Ramos (cell line): ENCODE data around the gene CLIC4.
"Not testable (repeated sequence)": the region's sequence is repeated elsewhere in the genome, so short reads cannot be mapped to it uniquely, and the experiment has no call there.

Source experiments
- in situ Hi-C: fragments of 300-500 bp; cut with MboI; formaldehyde crosslinking; loops from one replicate; pipeline ENCODE4 v1.14.3; 2022; ENCODE audit warnings: low sequenced_read_pairs; ENCODE audit not compliant: unreplicated experiment

The CLIC4 gene

GRCh38 chr1:24871306-24871901 lies 126.2 kb downstream of the CLIC4 start:
- in situ Hi-C loops, result no loop called here

- in situ Hi-C loops, result no loop called here
Observed at GRCh38 chr1:24872061-24872850, 127.0 kb downstream of the CLIC4 start.

- in situ Hi-C loops, result no loop called here
Observed at GRCh38 chr1:24873148-24873547, 127.9 kb downstream of the CLIC4 start.

DNA sequence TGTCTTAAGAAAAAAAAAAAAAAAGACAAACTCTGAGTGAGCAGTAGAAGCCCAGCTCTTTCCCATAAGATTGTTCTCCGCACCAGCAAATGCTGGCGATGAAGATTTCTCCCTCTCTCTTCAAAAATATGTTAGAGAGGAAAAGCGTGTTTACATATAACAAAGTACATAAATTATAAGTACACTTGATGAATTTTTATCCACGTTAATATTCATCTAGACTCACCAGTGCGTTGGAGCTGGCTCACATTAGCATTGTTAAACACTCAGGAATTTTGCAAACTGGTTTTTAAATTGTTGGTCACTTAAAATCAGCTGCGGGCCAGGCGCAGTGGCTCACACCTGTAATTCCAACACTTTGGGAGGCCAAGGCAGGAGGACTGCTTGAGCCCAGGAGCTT lies 128.8 kb downstream of the CLIC4 start:
- in situ Hi-C loops, result no loop called here

GRCh38 chr1:24874611-24875234 lies 129.5 kb downstream of the CLIC4 start:
- in situ Hi-C loops, result no loop called here

DNA sequence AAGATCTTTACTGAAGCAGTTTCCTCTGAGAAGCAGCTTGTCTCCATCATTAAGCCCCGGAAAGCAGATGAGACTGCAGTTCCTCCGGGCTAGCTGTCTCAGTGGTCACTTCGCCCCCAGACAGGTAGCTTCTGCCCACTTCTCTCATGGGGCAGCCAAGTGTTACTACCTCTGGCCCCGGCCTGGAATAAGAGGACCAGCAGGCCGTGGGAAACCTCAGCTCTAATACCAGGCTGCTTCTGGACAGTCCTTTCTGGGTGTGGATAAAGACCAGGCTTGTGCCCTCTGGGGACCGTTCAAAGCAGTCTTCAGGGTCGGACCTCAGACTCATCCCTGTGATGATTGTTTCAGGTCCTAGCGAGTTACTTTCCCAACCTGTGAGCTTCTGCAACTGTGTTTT lies 130.0 kb downstream of the CLIC4 start:
- in situ Hi-C loops, result no loop called here

GRCh38 chr1:24875991-24876506 lies 130.8 kb downstream of the CLIC4 start:
- in situ Hi-C loops, result no loop called here

- in situ Hi-C loops, result no loop called here
Observed at GRCh38 chr1:24878045-24878444, 132.8 kb downstream of the CLIC4 start.

- in situ Hi-C loops, result no loop called here
Observed at GRCh38 chr1:24878775-24879742, 133.8 kb downstream of the CLIC4 start.

- in situ Hi-C loops, result no loop called here
Observed at GRCh38 chr1:24881034-24881433, 135.8 kb downstream of the CLIC4 start.

DNA sequence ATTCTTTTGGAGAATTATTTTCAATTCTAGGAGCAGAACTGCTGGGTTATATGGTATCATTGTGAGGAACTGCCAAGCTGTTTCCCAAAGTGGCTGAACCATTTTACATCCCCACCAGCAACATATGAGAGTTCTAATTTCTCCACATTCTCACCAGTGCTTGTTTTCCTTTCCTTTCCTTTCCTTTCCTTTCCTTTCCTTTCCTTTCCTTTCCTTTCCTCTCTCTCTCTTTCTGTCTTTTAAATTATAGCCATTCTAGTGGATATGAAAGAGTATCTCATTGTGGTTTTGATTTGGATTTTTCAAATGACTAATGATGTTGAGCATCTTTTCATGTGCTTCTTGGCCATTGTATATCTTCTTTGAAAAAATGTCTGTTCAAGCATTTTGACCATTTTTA lies 139.5 kb downstream of the CLIC4 start:
- in situ Hi-C loops, result no loop called here

DNA sequence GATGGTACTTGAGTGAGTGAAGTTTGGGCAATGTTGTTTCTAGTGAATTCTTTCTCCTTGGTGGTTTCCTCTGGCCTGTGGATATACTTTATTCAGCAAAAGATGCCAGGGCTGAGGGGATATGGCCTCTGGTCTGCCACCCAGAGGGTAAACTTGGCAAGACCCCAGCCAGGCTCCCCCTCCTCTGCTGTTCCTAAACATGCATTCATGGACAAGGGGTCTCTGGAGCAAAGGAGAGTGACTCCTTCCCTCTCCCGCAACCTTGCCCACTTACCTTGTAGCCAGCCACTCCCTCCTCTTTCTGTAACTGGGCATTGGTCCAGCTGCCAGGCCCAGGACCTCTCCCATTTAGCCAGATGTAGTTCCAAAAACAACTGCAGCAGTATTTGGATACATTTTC lies 141.0 kb downstream of the CLIC4 start:
- in situ Hi-C loops, result no loop called here

DNA sequence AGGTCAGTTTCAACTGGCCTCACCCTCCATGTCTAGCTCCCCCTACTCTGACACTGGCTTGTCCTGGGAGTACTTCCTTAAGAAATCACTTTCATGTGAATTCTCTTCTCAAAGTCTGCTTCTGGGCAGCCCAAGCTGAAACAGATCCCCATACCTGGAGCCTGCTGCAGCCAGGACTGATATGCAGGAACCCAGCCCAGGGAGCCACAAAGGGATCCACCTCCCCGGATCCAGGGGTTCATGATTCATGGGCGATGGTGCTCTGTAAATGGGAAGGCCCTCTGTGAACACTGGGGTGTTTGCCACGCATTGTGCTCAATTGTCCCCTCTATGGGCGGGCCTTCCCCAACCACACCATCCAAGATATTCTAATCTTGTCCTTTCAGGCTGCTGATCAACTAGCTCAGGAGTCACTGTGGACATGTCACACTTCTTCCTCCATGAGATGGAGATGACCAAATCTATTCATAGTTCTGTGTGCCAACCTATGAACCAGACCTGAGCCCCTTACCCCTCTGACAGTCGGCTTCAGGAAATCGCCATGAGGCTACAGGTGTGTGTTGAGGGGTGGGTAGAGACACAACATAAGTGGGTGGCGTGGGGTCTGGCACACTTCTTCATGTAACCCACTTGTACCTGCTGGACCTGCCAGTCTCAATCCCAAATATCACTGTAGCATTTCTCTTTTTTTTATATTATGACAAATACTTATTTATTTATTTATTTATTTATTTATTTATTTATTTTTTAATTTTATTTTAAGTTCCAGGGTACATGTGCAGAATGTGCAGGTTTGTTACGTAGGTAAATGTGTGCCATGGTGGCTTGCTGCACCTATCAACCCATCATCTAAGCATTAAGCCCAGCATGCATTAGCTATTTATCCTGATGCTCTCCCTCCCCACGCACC lies 143.1 kb downstream of the CLIC4 start:
- in situ Hi-C loops, result no loop called here

GRCh38 chr1:24888971-24889676 lies 143.9 kb downstream of the CLIC4 start:
- in situ Hi-C loops, result no loop called here

GRCh38 chr1:24890887-24891286 lies 145.6 kb downstream of the CLIC4 start:
- in situ Hi-C loops, result no loop called here

GRCh38 chr1:24891367-24891766 lies 146.1 kb downstream of the CLIC4 start:
- in situ Hi-C loops, result not testable (repeated sequence)

DNA sequence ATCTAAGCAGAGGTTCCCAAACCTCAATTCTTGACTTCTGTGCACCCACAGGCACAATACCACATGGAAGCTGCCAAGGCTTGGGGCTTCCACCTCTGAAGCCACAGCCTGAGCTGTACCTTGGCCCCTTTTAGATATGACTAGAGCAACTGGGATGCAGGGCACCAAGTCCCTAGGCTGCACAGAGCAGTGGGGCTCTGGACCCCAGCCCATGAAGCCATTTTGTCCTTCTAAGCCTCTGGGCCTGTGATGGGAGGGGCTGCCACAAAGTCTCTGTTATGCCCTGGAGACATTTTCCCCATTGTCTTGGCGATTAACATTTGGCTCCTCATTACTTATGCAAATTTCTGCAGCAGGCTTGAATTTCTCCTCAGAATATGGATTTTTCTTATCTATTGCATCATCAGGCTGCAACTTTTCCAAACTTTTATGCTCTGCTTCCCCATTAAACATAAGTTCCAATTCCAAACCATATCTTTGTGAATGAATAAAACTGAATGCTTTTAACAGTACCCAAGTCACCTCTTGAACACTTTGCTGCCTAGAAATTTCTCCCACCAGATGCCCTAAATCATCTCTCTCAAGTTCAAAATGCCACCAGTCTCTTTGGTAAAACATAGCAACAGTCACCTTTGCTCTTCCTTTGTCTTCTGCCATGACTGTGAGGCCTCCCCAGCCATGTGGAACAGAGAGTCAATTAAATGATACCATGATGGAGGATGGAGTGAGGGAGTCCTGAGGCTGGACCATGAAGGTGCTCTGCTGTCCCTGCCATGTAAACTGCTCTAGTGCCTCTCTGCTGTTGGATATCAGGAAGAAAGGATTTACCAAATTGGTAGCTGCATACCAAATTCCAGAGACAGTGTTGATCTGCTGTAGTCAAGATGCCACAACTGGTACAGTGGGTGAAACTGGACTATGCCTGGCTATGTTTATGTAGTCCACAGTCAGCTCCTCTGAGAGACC lies 147.2 kb downstream of the CLIC4 start:
- in situ Hi-C loops, result no loop called here
